ENCODE data around the gene TUBB4A.
"Not testable (repeated sequence)": the region's sequence is repeated elsewhere in the genome, so short reads cannot be mapped to it uniquely, and the experiment has no call there.

The TUBB4A gene

GRCh38 chr19:6501740-6502648, at the start of gene TUBB4A:
TUBB4A (minus strand) TSS chr19:6502309; CDS start chr19:6502212, 97 bp downstream.
- no peak for DNase-seq

GRCh38 chr19:6551091-6551490, 49.0 kb upstream of the TUBB4A start:
- no peak for DNase-seq

GRCh38 chr19:6550679-6551078, 48.6 kb upstream of the TUBB4A start:
- DNase-seq = not testable (repeated sequence)

- no peak for DNase-seq
Measured at GRCh38 chr19:6543866-6544347, 41.8 kb upstream of the TUBB4A start.

GRCh38 chr19:6540918-6541689, 39.0 kb upstream of the TUBB4A start:
- no peak for DNase-seq

GRCh38 chr19:6539514-6539913, 37.4 kb upstream of the TUBB4A start:
- DNase-seq = no peak

GRCh38 chr19:6535558-6536137, 33.5 kb upstream of the TUBB4A start:
- DNase-seq = no peak

GRCh38 chr19:6534451-6535093, 32.5 kb upstream of the TUBB4A start:
- DNase-seq = no peak

GRCh38 chr19:6533746-6534418, 31.8 kb upstream of the TUBB4A start:
- DNase-seq = no peak

- DNase-seq = no peak
Measured at GRCh38 chr19:6533000-6533328, 30.9 kb upstream of the TUBB4A start.

GRCh38 chr19:6532244-6532999, 30.3 kb upstream of the TUBB4A start:
- DNase-seq = peak in 1 of 2 donors; percentile 22

- no peak for DNase-seq
Measured at GRCh38 chr19:6531956-6532243, 29.8 kb upstream of the TUBB4A start.

GRCh38 chr19:6531163-6531955, 29.2 kb upstream of the TUBB4A start:
- DNase-seq = no peak

- peak; percentile 38 to 90 for DNase-seq
Measured at GRCh38 chr19:6530386-6531162, 28.5 kb upstream of the TUBB4A start, which contains the start of gene TNFSF9. TNFSF9 (plus strand) TSS chr19:6531026; CDS start chr19:6531037, 11 bp downstream.

- DNase-seq = no peak
Measured at GRCh38 chr19:6529937-6530385, 27.9 kb upstream of the TUBB4A start.

GRCh38 chr19:6529351-6529750, 27.2 kb upstream of the TUBB4A start:
- no peak for DNase-seq

- peak in 1 of 2 donors; percentile 30 for DNase-seq
Measured at GRCh38 chr19:6528544-6529121, 26.5 kb upstream of the TUBB4A start.

- DNase-seq = no peak
Measured at GRCh38 chr19:6527893-6528543, 25.9 kb upstream of the TUBB4A start.

- DNase-seq = no peak
Measured at GRCh38 chr19:6524311-6524710, 22.2 kb upstream of the TUBB4A start.
